GM18519 (cell line): ENCODE results near the gene BTBD6.
"Not testable (repeated sequence)": the region's sequence is repeated elsewhere in the genome, so short reads cannot be mapped to it uniquely, and the experiment has no call there.

Experiments used
- ATAC-seq: cut with Tn5 transposase; IDR thresholded peaks from one replicate; pipeline ENCODE4 v1.9.1; 2021; ENCODE audit warnings: mild to moderate bottlenecking, moderate library complexity; ENCODE audit not compliant: unreplicated experiment, low FRiP score

The BTBD6 gene

DNA sequence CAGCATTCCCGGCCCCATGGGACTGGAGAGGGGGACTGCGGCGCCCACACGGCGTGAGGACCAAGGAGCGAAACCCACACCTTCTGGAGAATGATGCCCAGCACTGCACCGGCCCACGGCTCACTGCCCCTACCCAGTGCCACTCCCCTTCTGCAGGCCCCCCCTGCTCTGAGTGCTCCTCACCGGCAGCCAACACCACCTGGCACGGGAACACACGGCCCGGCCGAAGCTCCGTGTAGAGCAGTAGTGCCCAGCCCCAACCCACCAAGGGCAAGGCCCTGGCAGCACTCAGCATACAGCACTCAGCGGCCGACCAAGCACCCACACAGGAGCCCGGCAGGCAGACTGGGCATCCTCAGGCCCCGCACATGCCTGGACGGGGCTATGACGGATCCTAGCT lies 13.4 kb downstream of the BTBD6 start:
- ATAC-seq: no peak

DNA sequence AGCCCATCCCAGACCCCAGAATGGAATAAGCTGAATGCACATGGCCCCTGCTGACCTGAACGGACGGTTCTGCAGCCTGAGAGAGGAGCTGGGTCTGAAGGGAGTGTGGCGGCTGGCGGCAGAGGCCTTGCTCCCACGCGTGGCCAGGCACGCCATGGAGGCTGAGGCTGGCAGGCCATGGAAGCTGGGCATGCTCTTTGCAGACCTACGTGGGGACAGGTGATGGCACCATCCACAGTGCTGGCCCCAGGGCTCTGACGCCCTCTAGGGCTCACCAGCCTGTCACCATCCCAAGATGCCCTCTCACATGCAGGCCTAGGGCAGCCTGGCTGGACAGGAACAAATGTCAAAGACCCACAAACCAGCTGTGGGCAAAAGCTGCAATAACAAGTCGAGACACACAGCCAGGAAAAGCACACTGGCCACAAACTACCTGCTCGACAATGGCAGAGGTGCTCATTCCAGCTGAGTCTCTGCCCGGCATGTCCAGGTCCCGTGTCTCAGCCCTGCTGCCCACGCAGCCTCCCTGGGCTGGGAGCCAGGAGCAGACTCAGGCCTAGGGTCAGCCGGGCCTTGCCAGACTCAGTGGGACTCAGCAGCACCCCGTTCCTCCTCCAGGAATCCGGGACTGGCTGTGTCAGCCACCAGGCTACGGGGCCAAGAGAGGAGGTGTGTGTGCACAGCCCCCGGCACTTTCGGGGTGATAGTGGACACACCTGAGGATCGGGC lies 19.7 kb downstream of the BTBD6 start:
- ATAC-seq: no peak

DNA sequence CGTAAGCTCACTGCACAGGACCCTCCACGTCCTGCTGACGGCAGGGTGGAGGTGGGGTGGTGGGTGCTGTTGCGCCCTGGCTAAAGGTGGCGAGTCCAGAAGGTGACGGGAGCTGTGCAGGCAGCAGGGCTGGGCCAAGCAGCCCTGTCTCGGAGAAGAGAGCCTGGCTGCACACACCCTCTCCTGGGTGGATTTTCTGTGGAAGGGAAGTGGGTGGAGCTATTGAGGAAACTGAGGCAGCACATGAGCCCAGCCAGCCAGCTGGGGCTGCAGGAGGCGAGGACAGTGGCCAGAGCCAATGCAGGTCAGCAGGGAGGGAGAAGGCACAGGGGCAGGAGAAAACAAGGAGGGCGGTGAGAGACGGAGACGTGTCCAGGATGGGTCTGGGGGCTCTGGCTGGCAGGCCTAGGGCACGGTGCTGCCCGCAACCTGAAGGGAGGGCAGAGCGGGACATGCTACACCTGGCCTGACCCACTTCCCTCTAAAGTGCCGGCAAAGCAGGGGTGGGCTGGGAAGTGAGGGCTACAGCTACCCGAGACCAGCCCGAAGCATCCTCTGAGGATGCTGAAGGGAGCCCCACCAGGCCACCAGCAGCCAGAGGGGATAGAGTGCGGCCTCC lies 20.5 kb downstream of the BTBD6 start:
- ATAC-seq: no peak

DNA sequence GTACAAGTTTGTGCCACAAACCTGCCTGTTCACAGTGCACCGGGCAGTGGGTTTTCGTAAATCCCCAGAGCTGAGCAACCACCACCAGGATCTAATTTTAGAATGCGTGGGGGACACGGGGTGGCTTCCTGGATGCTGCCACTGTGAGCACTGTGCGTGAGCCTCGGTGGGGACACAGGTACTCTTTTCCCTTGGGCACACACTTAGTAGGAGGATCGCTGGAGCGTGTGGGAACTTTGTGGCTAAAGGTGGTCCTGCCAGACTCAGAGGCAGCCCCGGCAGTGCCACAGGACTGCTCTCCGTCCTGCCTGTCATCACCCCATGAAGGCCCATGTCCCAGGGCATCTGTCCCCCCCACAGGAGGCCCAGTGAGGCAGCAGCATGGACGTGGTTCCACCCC lies 21.1 kb downstream of the BTBD6 start:
- ATAC-seq: no peak

DNA sequence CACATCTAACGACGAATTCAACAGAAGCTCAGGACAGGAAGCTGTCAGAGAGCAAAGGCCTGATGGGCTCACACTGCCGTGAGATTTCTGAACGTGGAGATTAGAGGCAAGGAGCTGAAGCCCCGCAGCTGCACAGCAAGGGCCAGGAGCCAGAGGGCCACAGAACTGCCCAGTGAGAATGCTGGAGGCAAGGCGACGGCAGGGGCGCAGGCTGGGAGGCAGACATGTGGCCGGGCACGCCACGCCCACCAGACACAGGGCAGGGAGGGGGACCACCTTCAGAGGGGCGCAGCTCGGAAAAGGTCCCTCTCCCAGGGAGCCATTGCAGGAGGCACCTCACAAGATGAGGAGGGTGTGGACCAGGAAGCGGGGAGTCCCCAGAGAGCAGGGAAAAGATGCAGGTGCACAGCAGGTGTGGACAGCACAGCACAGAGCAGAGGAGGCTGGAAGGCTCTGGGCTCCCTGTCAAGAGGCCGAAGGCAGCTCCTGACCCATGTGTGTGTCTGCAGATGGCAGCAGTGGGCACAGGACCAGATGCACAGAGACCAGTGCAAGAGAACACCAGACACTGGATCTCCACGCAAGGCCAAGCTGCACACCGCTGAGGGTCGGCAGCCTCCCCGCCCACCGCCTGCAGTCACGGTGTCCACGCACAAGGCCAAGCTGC lies 23.0 kb downstream of the BTBD6 start:
- no peak for ATAC-seq

DNA sequence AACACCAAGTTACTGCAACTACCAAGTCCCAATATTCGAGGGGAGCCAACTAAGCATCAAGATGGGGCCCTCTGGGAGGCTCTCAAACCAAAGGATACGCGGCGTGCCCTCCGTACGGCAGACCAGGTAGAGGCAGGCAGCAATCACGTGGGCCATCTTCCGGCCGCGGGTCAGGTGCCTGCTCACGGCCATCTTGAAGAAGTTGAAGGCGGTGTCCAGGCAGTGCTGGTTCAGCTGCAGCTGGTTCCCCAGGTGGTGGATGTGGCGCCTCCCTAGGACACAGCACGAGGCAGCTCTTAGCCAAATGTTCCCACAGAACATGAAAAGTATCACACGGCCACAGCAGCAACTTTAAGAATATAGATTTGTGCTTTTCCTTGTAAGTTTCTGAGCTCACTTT lies 24.3 kb downstream of the BTBD6 start:
- ATAC-seq: no peak

DNA sequence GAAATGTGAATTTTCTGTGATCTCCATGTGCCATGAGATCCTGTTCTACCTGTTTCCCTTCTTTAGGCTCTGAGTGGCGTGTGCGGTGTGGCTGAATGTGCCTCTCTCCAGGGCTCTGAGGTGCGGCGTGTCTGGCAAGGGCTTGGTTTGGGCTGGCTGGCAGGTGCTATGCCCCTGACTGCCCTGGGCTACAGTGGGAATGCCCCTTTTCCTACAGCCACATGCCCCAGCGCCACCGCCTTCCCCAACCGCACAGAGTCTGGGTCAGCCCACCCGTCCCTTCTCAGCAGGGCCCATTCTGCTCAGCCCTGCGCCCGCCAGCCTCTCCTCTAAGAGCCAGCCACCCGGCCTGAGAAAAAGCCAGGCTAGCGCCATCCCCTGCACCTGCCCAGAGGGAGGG lies 24.7 kb downstream of the BTBD6 start:
- no peak for ATAC-seq

DNA sequence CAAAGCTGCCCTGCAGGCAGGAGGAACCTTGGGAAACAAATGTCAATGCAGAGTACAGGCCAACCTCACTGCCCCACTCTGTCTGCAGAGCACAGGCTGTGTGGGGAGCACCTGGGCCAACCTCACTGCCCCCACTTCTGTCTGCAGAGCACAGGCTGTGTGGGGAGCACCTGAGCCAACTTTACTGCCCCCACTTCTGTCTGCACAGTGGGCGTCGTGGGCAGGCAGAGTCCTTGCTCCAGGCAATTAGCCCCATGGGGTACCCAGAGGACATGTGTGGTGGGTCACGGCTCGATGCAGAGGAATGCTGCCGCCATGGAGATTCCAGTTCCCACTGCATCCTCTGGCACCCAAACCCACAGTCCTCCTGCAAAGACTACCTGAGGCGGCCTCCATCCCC lies 26.3 kb downstream of the BTBD6 start:
- ATAC-seq: no peak

DNA sequence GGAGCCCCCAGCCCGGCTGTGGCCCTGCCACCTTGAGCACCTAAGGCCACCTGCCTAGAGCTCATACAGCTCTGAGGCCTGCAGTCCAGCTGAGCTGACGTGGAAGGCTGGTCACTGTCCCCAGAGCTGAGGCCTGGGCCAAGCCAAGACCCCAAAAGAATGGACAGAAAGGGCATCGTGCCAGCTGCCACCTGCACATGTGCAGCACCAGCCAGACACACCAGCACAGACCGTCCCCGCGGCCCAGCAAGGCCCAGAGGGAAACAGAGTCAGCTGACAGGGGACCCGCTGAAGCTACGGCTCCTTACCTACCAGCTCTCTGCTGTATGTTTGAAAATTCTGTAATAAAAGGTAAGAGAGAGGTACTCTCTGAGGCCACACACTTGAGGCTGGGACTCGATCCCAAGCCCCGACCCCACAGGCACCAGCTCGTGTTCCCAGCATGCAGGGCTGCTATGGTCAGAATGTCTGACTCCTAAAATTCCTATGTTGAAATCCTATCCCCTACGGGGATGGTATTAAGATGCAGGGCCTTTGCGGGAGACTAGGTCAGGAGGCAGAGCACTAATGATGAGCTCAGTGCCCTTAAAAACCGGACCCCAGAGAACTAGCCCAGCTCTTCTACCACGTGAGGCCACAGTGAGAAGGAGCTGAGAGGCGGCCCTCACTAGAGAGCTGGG lies 27.1 kb downstream of the BTBD6 start:
- no peak for ATAC-seq

DNA sequence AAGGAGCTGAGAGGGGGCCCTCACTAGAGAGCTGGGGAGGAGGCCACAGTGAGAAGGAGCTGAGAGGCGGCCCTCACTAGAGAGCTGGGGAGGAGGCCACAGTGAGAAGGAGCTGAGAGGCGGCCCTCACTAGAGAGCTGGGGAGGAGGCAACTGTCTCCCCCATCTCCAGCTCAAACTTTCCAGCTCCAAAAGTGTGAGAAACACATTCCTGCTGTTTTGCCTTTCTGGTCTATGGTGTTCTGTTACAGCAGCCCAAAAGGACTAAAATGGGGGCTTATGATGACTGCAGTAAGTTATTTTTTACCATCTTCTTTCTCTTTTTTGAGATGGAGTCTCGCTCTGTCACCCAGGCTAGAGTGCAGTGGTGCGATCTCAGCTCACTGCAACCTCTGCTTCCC lies 29.1 kb downstream of the BTBD6 start:
- ATAC-seq: not testable (repeated sequence)

DNA sequence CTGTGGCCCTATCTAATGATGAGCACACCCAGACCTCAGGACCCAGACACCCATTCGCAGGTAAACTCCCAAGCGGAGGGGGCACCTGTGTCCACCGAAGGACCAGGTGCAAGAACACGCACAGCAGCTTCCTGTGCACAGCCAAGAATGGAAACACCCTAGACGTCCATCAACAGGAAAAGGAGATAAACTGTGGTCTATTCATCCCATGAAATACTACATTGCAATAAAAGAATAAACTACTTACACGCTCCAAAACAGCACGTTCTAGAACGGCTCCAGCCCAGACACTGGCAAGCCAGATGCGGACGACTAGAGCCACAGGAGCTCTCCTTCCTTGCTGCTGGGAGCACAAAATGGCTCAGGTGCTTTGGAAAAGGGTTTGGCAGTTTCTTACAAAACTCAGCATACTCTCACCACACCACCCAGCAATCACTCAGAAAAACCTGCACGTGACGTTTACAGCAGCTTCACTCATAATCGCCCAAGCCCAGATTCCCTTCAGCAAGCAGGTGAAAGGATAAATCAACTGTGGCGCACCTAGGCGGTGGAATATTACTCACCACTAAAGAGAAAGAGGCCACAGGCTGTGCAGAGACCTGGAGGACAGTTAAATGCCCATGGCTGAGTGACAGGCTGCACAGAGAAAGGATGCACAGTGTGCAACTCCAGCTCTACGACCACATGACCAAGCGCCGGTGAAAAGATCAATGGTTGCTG lies 31.5 kb downstream of the BTBD6 start:
- no peak for ATAC-seq

DNA sequence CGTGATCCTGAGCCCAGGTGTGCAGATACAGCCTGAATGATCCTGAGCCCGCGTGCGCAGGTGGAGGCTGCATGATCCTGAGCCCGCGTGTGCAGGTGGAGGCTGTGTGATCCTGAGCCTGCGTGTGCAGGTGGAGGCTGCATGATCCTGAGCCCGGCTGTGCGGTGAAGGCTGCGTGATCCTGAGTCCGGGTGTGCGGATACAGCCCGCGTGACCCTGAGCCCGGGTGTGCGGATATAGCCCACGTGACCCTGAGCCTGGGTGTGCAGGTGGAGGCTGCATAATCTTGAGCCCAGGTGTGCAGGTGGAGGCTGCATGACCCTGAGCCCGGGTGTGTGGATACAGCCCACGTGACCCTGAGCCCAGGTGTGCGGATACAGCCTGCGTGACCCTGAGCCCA lies 32.2 kb downstream of the BTBD6 start:
- no peak for ATAC-seq

DNA sequence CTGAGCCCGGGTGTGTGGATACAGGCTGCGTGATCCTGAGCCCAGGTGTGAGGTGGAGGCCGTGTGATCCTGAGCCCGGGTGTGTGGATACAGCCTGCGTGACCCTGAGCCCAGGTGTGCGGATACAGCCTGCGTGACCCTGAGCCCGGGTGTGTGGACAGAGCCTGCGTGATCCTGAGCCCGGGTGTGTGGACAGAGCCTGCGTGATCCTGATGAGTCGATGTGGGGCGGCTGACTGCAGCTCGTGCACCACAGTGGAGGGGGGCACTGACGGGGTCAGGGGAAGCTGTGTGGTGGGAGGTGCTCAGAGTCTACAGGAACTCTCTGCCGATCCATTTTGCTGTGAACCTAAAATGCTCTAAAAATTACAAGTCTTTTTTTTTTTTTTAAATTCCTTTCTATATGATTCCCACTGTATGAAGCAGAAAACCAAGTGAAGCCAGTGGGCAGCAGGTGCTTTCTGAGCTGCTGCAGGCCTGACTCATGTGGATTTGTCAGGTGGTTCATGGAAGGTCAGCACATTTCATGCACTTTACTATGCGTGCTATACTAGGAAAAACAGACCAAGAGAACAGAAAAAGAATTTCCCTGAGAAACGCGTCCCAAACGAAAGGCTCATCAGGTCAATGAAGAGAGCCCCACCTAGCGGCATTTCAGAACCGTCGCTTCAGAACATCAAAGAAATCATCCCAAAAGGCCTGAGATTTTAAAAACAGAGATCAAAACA lies 33.2 kb downstream of the BTBD6 start:
- no peak for ATAC-seq

DNA sequence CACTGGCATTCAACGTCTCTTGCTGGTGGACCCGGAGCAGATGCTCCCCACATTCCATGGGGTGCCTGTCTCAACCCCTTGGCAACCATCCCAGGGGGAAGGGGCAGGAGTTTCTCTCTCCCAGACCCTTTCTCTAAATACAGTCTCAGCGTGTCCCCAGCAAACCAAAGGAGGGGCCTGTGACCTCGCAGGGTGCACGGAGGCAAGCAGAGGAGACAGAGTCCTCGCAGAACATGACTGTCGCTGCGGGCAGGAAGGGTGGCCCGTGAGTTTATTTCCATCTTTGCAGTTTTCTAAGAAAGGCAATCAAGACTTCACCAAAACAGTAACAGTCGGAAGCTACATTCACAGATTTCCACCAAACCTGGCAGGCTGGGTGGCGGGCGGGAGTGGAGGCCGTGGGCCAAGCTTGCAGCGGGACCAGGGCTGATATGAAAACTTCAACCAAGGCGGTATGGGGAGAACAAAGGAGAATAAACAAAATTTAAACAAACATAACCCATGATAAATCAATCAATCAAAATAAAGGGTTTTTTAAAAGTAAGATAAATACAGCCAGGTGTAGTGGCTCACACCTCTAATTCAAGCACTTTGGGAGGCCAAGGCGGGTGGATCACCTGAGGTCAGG lies 33.9 kb downstream of the BTBD6 start:
- no peak for ATAC-seq

DNA sequence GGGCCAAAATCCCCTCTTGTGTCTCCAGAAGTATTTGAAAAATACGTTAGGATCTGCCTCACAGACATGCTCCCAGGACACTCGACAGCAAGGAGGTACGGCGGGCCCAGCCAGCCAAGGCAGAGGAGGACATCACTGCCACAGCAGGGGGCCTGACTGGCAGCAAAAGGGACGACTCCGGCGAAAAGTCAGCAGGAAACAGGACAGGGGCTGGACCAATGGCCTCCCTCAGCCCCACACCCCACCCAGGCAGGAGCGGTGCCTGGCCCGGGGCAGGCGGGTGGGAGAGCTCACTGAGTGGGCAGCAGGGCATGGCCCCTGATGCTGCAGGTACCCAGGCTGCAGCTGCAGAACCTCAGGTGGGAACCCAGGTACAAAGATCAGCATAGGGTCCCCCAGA lies 34.7 kb downstream of the BTBD6 start:
- no peak for ATAC-seq

DNA sequence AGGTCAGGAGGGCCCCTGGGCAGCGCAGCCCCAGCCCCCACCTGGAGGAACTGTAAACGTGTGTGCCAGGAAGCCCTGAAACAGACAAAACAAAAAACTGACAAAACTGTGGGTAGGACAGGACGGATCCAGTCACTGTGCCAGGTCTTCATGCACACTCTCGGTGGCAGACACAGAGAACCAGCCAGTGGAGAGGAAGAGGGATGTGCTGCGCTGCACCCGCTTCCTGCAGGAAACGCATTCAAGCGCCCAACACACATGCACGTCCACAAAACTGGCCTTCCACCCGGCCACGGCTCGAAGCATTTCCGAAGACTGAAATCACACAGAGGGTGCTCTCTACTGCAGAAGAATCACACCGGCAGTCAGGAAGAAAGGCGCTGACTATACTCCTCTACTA lies 35.6 kb downstream of the BTBD6 start:
- ATAC-seq: no peak

DNA sequence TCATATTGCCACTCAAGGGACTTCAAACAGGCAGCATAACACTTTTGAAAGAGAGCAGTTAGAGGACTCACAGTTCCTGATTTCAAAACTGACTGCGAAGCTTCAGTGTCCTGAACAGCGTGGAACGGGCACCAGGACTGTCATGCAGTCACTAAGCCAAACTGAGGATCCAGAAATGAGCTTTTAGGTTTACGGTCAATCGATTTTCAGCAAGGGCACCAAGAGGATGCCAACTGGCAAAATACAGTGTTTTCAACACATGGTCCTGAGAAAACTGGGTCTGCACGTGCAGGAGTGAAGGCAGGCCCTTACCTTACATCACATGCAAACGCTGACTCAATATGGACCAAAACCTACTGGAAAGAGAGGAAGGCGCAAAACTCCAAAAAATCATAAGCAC lies 36.8 kb downstream of the BTBD6 start:
- no peak for ATAC-seq

DNA sequence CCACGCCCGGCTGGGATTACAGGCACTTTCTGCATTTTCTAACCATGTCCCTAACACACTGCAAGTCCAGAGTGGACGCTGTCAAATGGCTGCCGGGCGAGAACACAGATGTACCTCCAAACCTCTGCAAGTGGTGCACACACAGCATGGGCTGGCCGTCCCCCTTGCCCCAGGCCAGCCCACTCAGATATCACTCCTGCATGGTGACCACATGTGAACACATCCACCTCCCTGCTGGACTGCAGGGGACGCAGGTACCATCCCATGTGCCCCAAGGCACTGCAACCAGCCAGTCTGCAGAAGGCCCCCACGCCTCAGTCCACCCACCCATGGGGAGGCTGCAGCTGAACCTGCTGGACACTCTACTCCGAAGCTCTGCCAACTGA lies 38.4 kb downstream of the BTBD6 start:
- ATAC-seq: no peak

DNA sequence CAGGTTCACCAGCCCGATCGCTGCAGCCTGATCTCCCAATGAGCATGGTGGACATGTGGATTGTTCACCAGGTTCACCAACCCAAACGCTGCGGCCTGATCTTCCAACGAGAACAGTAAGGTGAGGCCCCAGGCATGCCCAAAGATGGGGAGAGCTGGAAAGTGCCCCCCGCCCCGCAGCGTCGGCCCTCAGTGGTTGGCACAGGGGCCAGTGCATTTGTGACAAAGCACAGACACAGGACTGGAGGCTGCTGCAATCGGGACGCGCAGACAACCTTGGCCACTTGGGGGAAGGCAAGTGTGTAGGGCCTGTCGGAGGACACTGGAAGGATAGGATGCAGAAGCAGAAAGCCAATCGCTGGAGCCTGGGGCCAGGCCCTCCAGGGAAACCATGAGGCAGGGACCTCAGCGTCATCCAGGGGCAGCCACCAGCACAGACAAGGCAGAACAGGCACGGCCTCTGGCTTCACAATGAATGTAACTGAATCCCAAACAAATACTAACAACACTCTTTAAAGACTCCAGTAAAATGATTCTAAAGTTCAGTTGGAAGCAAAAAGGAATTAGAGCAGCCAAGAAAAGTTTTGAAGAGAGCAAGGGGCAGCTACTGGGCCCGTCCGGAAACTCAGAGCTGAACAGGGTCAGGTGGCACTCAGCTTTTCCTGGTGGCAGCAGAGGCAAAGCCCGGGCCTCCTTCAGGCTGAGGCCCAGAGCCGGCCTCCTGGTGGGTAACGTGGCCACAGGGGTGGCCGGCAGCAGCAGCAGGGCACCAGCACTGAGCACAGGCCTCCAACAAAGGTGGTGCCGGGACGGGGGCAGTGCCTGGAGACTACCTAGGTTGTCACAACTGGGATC lies 39.1 kb downstream of the BTBD6 start:
- no peak for ATAC-seq
